ENCODE results near the gene ZNF337. TPM values are rescaled to one million over a fixed set of nuclear protein-coding genes. Genes with fewer than 3 reads are reported as not detected.

The ZNF337 gene
- total and polyA plus RNA-seq, 2 of the 13 experiments (the other 11 are each of a cell fraction or from before 2014, with no cell fraction given): 17.0 to 19.6 TPM

- TF ChIP-seq RAD21 (CRISPR knock-in tag; IDR thresholded peaks at IDR 0.05) (peak; percentile 42; the same call in 1 of the 2 replicates), NFATC3 (CRISPR knock-in tag; IDR thresholded peaks at IDR 0.05) (no peak), KAT2B (IDR thresholded peaks at IDR 0.05; ENCODE audit: borderline replicate concordance, low read depth, low read length) (no peak), HOXA5 (CRISPR knock-in tag; IDR thresholded peaks at IDR 0.05) (no peak), ZNF407 (CRISPR knock-in tag; IDR thresholded peaks at IDR 0.05; ENCODE audit: not compliant biosample characterization) (no peak), PLSCR1 (CRISPR knock-in tag; IDR thresholded peaks at IDR 0.05; ENCODE audit: borderline replicate concordance) (no peak), NRL (CRISPR knock-in tag; IDR thresholded peaks at IDR 0.05; ENCODE audit: borderline replicate concordance) (no peak), ZNF230 (CRISPR knock-in tag; IDR thresholded peaks at IDR 0.05) (no peak), ZNF761 (CRISPR knock-in tag; conservative IDR thresholded peaks at IDR 0.05) (0 out of 2 replicates have a peak, but pooled peaks have one; percentile 45), ZNF510 (CRISPR knock-in tag; IDR thresholded peaks at IDR 0.05; ENCODE audit: low read depth) (0 out of 2 replicates have a peak, but pooled peaks have one; percentile 41), SMYD3 (CRISPR knock-in tag; IDR thresholded peaks at IDR 0.05) (no peak), GPN1 (CRISPR knock-in tag; IDR thresholded peaks at IDR 0.05; ENCODE audit: borderline replicate concordance) (peak; percentile 45; the same call in 1 of the 2 replicates), FOSL2 (CRISPR knock-in tag; IDR thresholded peaks at IDR 0.05) (peak; percentile 45), ZNF333 (CRISPR knock-in tag; IDR thresholded peaks at IDR 0.05; ENCODE audit: borderline replicate concordance) (no peak), SRF (IDR thresholded peaks at IDR 0.05; ENCODE audit: low read depth, low read length) (no peak), WIZ (CRISPR knock-in tag; IDR thresholded peaks at IDR 0.05) (no peak), HES4 (CRISPR knock-in tag; IDR thresholded peaks at IDR 0.05; ENCODE audit: borderline replicate concordance) (no peak), PHF8 (CRISPR knock-in tag; IDR thresholded peaks at IDR 0.05) (no peak), ZNF280D (CRISPR knock-in tag; IDR thresholded peaks at IDR 0.05) (no peak)
These were observed 26.7 kb downstream of the ZNF337 start (continued) for GRCh38 chr20:25669826-25670422.
